Activated CD4-positive, alpha-beta T cell treated with anti-CD3 and anti-CD28 coated beads, Interleukin-2, amount 10 ng/mL, durations not matched to agents 7 days and 5 days (primary cell): ENCODE results near the gene PICALM. TPM values are rescaled to one million over a fixed set of nuclear protein-coding genes. Genes with fewer than 3 reads are reported as not detected.

Experiments used
- CTCF ChIA-PET: fragments of 350-600 bp; sonication (Branson Sonifier 250); formaldehyde crosslinking; loops from one replicate; lab custom pipeline; 2021; ENCODE audit warnings: antibody characterized with exemption; lab: Charles Lee
- POLR2A ChIA-PET: fragments of 350-600 bp; sonication (Branson Sonifier 250); formaldehyde crosslinking; loops from one replicate; lab custom pipeline; 2021; ENCODE audit warnings: antibody characterized with exemption; lab: Charles Lee
- DNase-seq: peaks from one replicate; pipeline ENCODE4 v3.0.0-alpha.2; 2020
- H3K27ac Mint-ChIP-seq: one replicate; pipeline ENCODE4 v1.8.0; 2021; ENCODE audit warnings: mild to moderate bottlenecking, moderate library complexity, mixed read lengths
- H3K27me3 Mint-ChIP-seq: one replicate; pipeline ENCODE4 v1.8.0; 2021; ENCODE audit warnings: mixed read lengths
- H3K36me3 Mint-ChIP-seq: one replicate; pipeline ENCODE4 v1.8.0; 2021; ENCODE audit warnings: low read depth, mixed read lengths
- H3K4me1 Mint-ChIP-seq: one replicate; pipeline ENCODE4 v1.8.0; 2021; ENCODE audit warnings: mixed read lengths
- H3K4me3 Mint-ChIP-seq: one replicate; pipeline ENCODE4 v1.8.0; 2021; ENCODE audit warnings: mild to moderate bottlenecking, moderate library complexity, mixed read lengths
- H3K9me3 Mint-ChIP-seq: one replicate; pipeline ENCODE4 v1.8.0; 2021; ENCODE audit warnings: mixed read lengths
- total RNA-seq, 2 experiments: library from RNA; stranded (reverse); gene quantifications; one replicate each; pipeline ENCODE4 v1.2.3, GENCODE V29; 2021

PICALM gene
- total RNA-seq, 2 experiments from 2014 or later, result 89.4 to 140 TPM

GRCh38 chr11:85914425-85914824, 154.5 kb downstream of the PICALM start:
- Mint-ChIP-seq H3K27ac (no peak overlapping the region), H3K9me3 (peaks cover 2% of the 10 kb centered on the region), H3K4me1 (no peaks in the 10 kb centered on the region), H3K4me3 (no peak overlapping the region), H3K36me3 (no peaks in the 10 kb centered on the region), H3K27me3 (peaks cover 4% of the 10 kb centered on the region)
- POLR2A ChIA-PET, result no interaction called here
- CTCF ChIA-PET, result interaction anchor here (0.6 kb wide), 1 partner anchor 232 kb away, joined by 4 read pairs; no protein-coding TSS in a partner anchor
- DNase-seq, result no peak

DNA sequence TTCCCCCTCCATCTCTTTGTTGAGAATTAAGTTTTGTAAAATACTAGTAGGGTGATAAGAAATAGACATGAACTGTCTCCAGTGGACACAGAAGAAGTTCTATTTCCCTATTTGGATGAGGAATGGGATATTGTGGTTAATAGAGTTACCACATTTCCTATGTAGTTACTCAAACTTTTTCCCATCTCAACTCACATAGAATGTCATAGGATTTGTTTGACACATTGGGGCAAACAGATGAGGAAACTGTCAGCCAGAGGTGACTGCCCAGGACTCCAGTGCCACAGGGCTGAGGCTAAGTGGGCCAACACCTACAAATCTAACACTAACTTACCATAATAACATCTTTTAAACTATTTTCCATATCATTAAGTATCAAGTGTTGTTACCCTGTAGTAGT, 155.4 kb downstream of the PICALM start:
- Mint-ChIP-seq H3K27me3 (peaks cover 4% of the 10 kb centered on the region), H3K36me3 (no peaks in the 10 kb centered on the region), H3K9me3 (peaks cover 2% of the 10 kb centered on the region), H3K27ac (no peak overlapping the region), H3K4me1 (no peaks in the 10 kb centered on the region), H3K4me3 (no peak overlapping the region)
- no peak for DNase-seq
- ChIA-PET POLR2A (no interaction called here), CTCF (no interaction called here)

- Mint-ChIP-seq H3K27me3 (peaks cover 4% of the 10 kb centered on the region), H3K9me3 (peaks cover 2% of the 10 kb centered on the region), H3K36me3 (no peaks in the 10 kb centered on the region), H3K4me1 (no peaks in the 10 kb centered on the region), H3K27ac (no peak overlapping the region), H3K4me3 (no peak overlapping the region)
- CTCF ChIA-PET, result no interaction called here
- POLR2A ChIA-PET, result no interaction called here
- no peak for DNase-seq
These were observed 156.5 kb downstream of the PICALM start for GRCh38 chr11:85912414-85912813.

Other genes starting within 250 kb of the PICALM start
- gene CCDC83, start 213.7 kb downstream of the PICALM start, total RNA-seq, result not detected
- 10 to 100 TPM; 46.3 to 50.3 TPM for gene EED, start 175.7 kb upstream of the PICALM start, total RNA-seq
- 10 to 100 TPM; 35.8 to 46.7 TPM for gene HIKESHI, start 233.2 kb upstream of the PICALM start, total RNA-seq